GM13976 (cell line): Measurements from ENCODE around the gene ZNF322.

Experiments used
- DNase-seq: peaks from one replicate; pipeline ENCODE4 v3.0.0; 2012; ENCODE audit warnings: low spot score
- CTCF ChIP-seq: IDR thresholded peaks from 2 replicates; pipeline ENCODE4 v1.5.1; 2012; ENCODE audit warnings: borderline replicate concordance, mild to moderate bottlenecking; ENCODE audit not compliant: insufficient read depth; ENCODE audit errors: extremely low read depth, missing control alignments, control extremely low read depth
- in situ Hi-C: fragments of 300-500 bp; cut with MboI; formaldehyde crosslinking; loops from one replicate; pipeline ENCODE4 v1.12.0; 2022; ENCODE audit warnings: low sequenced_read_pairs, mixed read lengths, inconsistent platforms; ENCODE audit not compliant: unreplicated experiment

ZNF322 gene

GRCh38 chr6:26627843-26628242, 31.7 kb downstream of the ZNF322 start:
- TF ChIP-seq CTCF = no peak
- DNase-seq = no peak
- in situ Hi-C loops = no loop called here

- in situ Hi-C loops = no loop called here
- no peak for TF ChIP-seq CTCF
- DNase-seq = no peak
Observed at GRCh38 chr6:26624557-26624956, 35.0 kb downstream of the ZNF322 start.

GRCh38 chr6:26623339-26623859, 36.1 kb downstream of the ZNF322 start:
- no peak for DNase-seq
- in situ Hi-C loops = no loop called here
- TF ChIP-seq CTCF = no peak

- in situ Hi-C loops = no loop called here
- no peak for TF ChIP-seq CTCF
- no peak for DNase-seq
Observed at GRCh38 chr6:26613689-26614683, 45.6 kb downstream of the ZNF322 start.

GRCh38 chr6:26613201-26613600, 46.3 kb downstream of the ZNF322 start:
- no peak for DNase-seq
- no peak for TF ChIP-seq CTCF
- in situ Hi-C loops = no loop called here

GRCh38 chr6:26611599-26611998, 47.9 kb downstream of the ZNF322 start:
- no peak for TF ChIP-seq CTCF
- in situ Hi-C loops = no loop called here
- DNase-seq = no peak
